ENCODE measurements around the gene HEY2.
"Not testable (repeated sequence)": the region's sequence is repeated elsewhere in the genome, so short reads cannot be mapped to it uniquely, and the experiment has no call there.

The HEY2 gene

GRCh38 chr6:125773387-125774341 is 24.2 kb downstream of the HEY2 start:
- DNase-seq (ENCODE audit: low spot score): no peak

- not testable (repeated sequence) for DNase-seq (ENCODE audit: low spot score)
Observed at GRCh38 chr6:125776107-125776826, 26.8 kb downstream of the HEY2 start.

- DNase-seq (ENCODE audit: low spot score): peak; percentile 76
Observed at GRCh38 chr6:125779924-125780539, 30.6 kb downstream of the HEY2 start.

- no peak for DNase-seq (ENCODE audit: low spot score)
Observed at GRCh38 chr6:125780540-125781313, 31.3 kb downstream of the HEY2 start.

- no peak for DNase-seq (ENCODE audit: low spot score)
Observed at GRCh38 chr6:125781314-125781868, 32.0 kb downstream of the HEY2 start.

- no peak for DNase-seq (ENCODE audit: low spot score)
Observed at GRCh38 chr6:125784365-125784764, 34.9 kb downstream of the HEY2 start.

- DNase-seq (ENCODE audit: low spot score): no peak
Observed at GRCh38 chr6:125787791-125788190, 38.4 kb downstream of the HEY2 start.

- DNase-seq (ENCODE audit: low spot score): no peak
Observed at GRCh38 chr6:125789167-125789566, 39.7 kb downstream of the HEY2 start.

GRCh38 chr6:125789576-125790357 is 40.3 kb downstream of the HEY2 start:
- DNase-seq (ENCODE audit: low spot score): no peak

GRCh38 chr6:125790358-125791150 is 41.1 kb downstream of the HEY2 start, which contains the start of gene NCOA7:
Gene NCOA7 (plus strand): TSS chr6:125790960. CDS start chr6:125815355, 24,395 bp downstream.
- peak; percentile 59 for DNase-seq (ENCODE audit: low spot score)

GRCh38 chr6:125791151-125791819 is 41.9 kb downstream of the HEY2 start:
- peak; percentile 63 for DNase-seq (ENCODE audit: low spot score)

- DNase-seq (ENCODE audit: low spot score): no peak
Observed at GRCh38 chr6:125791820-125792165, 42.4 kb downstream of the HEY2 start.

- no peak for DNase-seq (ENCODE audit: low spot score)
Observed at GRCh38 chr6:125792172-125792571, 42.7 kb downstream of the HEY2 start.

GRCh38 chr6:125792680-125793079 is 43.2 kb downstream of the HEY2 start:
- no peak for DNase-seq (ENCODE audit: low spot score)

- DNase-seq (ENCODE audit: low spot score): no peak
Observed at GRCh38 chr6:125793280-125793679, 43.8 kb downstream of the HEY2 start.

- no peak for DNase-seq (ENCODE audit: low spot score)
Observed at GRCh38 chr6:125793863-125794262, 44.4 kb downstream of the HEY2 start.

- no peak for DNase-seq (ENCODE audit: low spot score)
Observed at GRCh38 chr6:125794342-125795137, 45.1 kb downstream of the HEY2 start.

- no peak for DNase-seq (ENCODE audit: low spot score)
Observed at GRCh38 chr6:125795301-125795700, 45.9 kb downstream of the HEY2 start.
